Sigmoid colon (tissue), 3 donors: ENCODE data around the gene PRCC.
A peak's percentile ranks its signal among the peaks of the same experiment; 100 is the strongest.

Source experiments
- POLR2A ChIP-seq, 2 donors: fragments of 450-650 bp; IDR thresholded peaks; one replicate each; pipeline ENCODE4 v1.6.1; 2016; ENCODE audit warnings: antibody characterized with exemption in 2 of 2, mild to moderate bottlenecking in 2 of 2, moderate library complexity in 2 of 2
- TF ChIP-seq, protein P1 (sequence below), 4 experiments: fragments of 450-650 bp in 3 of 4; fragments of 200-600 bp in 1 of 4; IDR thresholded peaks; one replicate each; pipeline ENCODE4 v1.5.1; 2016 to 2019; ENCODE audit warnings: antibody characterized with exemption in 4 of 4, mild to moderate bottlenecking in 3 of 4, moderate library complexity in 2 of 4

DNA sequence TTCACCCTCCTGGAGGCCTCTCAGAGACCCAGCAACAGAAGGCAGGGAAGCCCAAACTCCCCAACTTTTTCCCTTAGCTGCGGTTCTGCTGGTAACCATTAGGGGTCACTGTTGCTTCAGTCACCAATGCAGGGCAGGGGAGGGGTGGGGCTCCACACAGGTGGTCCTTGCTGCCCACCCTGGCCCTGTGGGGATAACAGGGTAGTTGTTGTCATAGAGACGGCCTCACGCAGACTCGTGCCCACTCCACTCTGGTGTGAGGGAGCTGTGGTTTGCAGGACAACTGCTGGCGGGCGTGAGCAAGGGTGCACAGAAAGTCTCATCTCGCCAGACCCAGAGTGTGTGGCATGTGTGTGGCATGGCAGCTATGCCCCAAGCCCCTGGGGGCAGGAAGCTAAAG is 71.6 kb downstream of the PRCC start:
- TF ChIP-seq POLR2A (IDR thresholded peaks at IDR 0.05), result no peak
- TF ChIP-seq, protein P1, sequence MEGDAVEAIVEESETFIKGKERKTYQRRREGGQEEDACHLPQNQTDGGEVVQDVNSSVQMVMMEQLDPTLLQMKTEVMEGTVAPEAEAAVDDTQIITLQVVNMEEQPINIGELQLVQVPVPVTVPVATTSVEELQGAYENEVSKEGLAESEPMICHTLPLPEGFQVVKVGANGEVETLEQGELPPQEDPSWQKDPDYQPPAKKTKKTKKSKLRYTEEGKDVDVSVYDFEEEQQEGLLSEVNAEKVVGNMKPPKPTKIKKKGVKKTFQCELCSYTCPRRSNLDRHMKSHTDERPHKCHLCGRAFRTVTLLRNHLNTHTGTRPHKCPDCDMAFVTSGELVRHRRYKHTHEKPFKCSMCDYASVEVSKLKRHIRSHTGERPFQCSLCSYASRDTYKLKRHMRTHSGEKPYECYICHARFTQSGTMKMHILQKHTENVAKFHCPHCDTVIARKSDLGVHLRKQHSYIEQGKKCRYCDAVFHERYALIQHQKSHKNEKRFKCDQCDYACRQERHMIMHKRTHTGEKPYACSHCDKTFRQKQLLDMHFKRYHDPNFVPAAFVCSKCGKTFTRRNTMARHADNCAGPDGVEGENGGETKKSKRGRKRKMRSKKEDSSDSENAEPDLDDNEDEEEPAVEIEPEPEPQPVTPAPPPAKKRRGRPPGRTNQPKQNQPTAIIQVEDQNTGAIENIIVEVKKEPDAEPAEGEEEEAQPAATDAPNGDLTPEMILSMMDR (IDR thresholded peaks at IDR 0.05), result peak; percentile 36 to 83 (median 66)
